Heart left ventricle (tissue), 13 donors: ENCODE measurements around the gene PTX4.

Experiments
- CTCF ChIP-seq, 12 donors: fragments of 200-600 bp; sonication (generic) in 4 of 12; IDR thresholded peaks; one replicate each; pipeline versions ENCODE4 v1.5.0 to v1.8.0; 2018 to 2022; ENCODE audit warnings: antibody characterized with exemption in 12 of 12, mild to moderate bottlenecking in 5 of 12
- POLR2A ChIP-seq, 2 donors: fragments of 450-650 bp; IDR thresholded peaks; one replicate each; pipeline ENCODE4 v1.6.1; 2017; ENCODE audit warnings: antibody characterized with exemption in 2 of 2, mild to moderate bottlenecking in 2 of 2, moderate library complexity in 2 of 2
- donor health status: ischemic (EF 13 %, LVEDD 7.1; RV severe dilation, severe dysfunction).
- donor health status: DM: no; HTN: yes; CAD: no.
- donor health status: DM: no; HTN: no; CAD: no.
- donor health status: ischemic (EF 25% LVEDD 6.9; RV normal size, moderate dysfunction).
- donor health status: ischemic (EF 25% LVEDD 5.7; RV mildly dilated, moderate dysfunction).
- donor health status: ischemic (EF 35%, LVEDD 5.7; RV mildly dilated, moderate dysfunction).
- donor health status: nonischemic (EF 11% LVEDD 7.7; RV severe dilation, severe dysfunction).
- donor health status: DM: yes; HTN: yes; CAD: no.
- donor health status: PGD.
- donor health status: ischemic (EF 29% LVEDD 5.4; RV normal size, mild dysfunction).
- donor health status: nonischemic (EF 23%, LVEDD 6.1; RV moderate dilation, normal function).

- TF ChIP-seq CTCF (IDR thresholded peaks at IDR 0.05) (no peak), POLR2A (IDR thresholded peaks at IDR 0.05) (no peak)
Observed at GRCh38 chr16:1503110-1503955, 14.6 kb upstream of the PTX4 start.
